ENCODE measurements around the gene SIAH1. TPM values are rescaled to one million over a fixed set of nuclear protein-coding genes. Genes with fewer than 3 reads are reported as not detected.

SIAH1 gene
- total RNA-seq, 1 experiment from 2014 or later: 22.7 TPM

- intact Hi-C loops (cut with micrococcal nuclease): no loop called here
- H3K36me3 ChIP-seq (ENCODE audit: control insufficient read depth in 1 of 2, insufficient read depth in 2 of 2, low read length in 2 of 2): no peaks in the 10 kb centered on the region
- CTCF ChIA-PET: no interaction called here
- H4K20me1 ChIP-seq (ENCODE audit: insufficient read depth): no peaks in the 10 kb centered on the region
- no peak overlapping the region for H3K9ac ChIP-seq (ENCODE audit: low read length)
- H3K9me2 ChIP-seq (ENCODE audit: insufficient read depth): no peaks in the 10 kb centered on the region
- no TSS peak for BruUV-seq (replicated peaks)
- no peaks in the 10 kb centered on the region for H3K4me1 ChIP-seq (ENCODE audit: control insufficient read depth in 1 of 2, insufficient read depth in 2 of 2, low read length in 2 of 2)
- ATAC-seq: no peak
- RAD21 ChIA-PET (ENCODE audit: low non-redundant PET in 1 of 2, low total read pairs in 2 of 2, uncharacterized antibody in 2 of 2, unreplicated experiment in 2 of 2): no interaction called here
- H3K27ac ChIP-seq (ENCODE audit: low read depth, low read length): no peak overlapping the region
- no peaks in the 10 kb centered on the region for H3K27me3 ChIP-seq (ENCODE audit: insufficient read depth, low read length)
- no peaks in the 10 kb centered on the region for H3K79me2 ChIP-seq (ENCODE audit: insufficient read depth, low read length)
- H2AFZ ChIP-seq (ENCODE audit: low read depth, low read length, poor library complexity, severe bottlenecking): no peak overlapping the region
- H3K4me3 ChIP-seq (replicated peaks in 1 of 2; ENCODE audit: low read depth in 1 of 2, low read length in 2 of 2): no peak overlapping the region
- TF ChIP-seq CTCF (IDR thresholded peaks at IDR 0.05 in 2 of 3, conservative IDR thresholded peaks at IDR 0.05 in 1 of 3; ENCODE audit: borderline replicate concordance in 1 of 3, insufficient read depth in 1 of 3, low read depth in 2 of 3, low read length in 2 of 3): no peak
- TF ChIP-seq ZNF274 (IDR thresholded peaks at IDR 0.05; ENCODE audit: low read depth, low read length): no peak
- no peak for TF ChIP-seq YY1 (IDR thresholded peaks at IDR 0.05; ENCODE audit: extremely low read depth, insufficient replicate concordance, low read depth, low read length)
- no peak for TF ChIP-seq EZH2 (IDR thresholded peaks at IDR 0.05)
- no peak for TF ChIP-seq SP1 (IDR thresholded peaks at IDR 0.05; ENCODE audit: low read depth)
- no peak for TF ChIP-seq ATF3 (IDR thresholded peaks at IDR 0.05)
- no peak for TF ChIP-seq CBX3 (IDR thresholded peaks at IDR 0.05; ENCODE audit: low read depth)
- no peak for TF ChIP-seq POLR2AphosphoS5 (IDR thresholded peaks at IDR 0.05; ENCODE audit: low read depth, low read length)
- TF ChIP-seq JUND (IDR thresholded peaks at IDR 0.05): no peak
- TF ChIP-seq TCF7L2 (IDR thresholded peaks at IDR 0.05; ENCODE audit: borderline replicate concordance, extremely low read depth, insufficient read depth, insufficient read length): no peak
- TF ChIP-seq CEBPB (IDR thresholded peaks at IDR 0.05; ENCODE audit: low read depth): no peak
- TF ChIP-seq FOSL1 (IDR thresholded peaks at IDR 0.05; ENCODE audit: low read depth): no peak
- no peak for TF ChIP-seq SRF (IDR thresholded peaks at IDR 0.05; ENCODE audit: low read depth)
- TF ChIP-seq SIN3A (IDR thresholded peaks at IDR 0.05; ENCODE audit: low read depth): no peak
- TF ChIP-seq EZH2phosphoT487 (IDR thresholded peaks at IDR 0.05; ENCODE audit: borderline replicate concordance): no peak
- TF ChIP-seq REST (IDR thresholded peaks at IDR 0.05; ENCODE audit: low read depth): no peak
- TF ChIP-seq EGR1 (IDR thresholded peaks at IDR 0.05; ENCODE audit: low read depth): no peak
- no peak overlapping the region for H3K4me2 ChIP-seq (ENCODE audit: low read length)
- no peaks in the 10 kb centered on the region for H3K9me3 ChIP-seq (ENCODE audit: control insufficient read depth in 1 of 2, insufficient read depth in 1 of 2, low read depth in 1 of 2, low read length in 2 of 2)
- DNase-seq (ENCODE audit: low read depth, low spot score): no peak
- POLR2A ChIA-PET: no interaction called here
These were observed 49.6 kb upstream of the SIAH1 start for GRCh38 chr16:48434653-48435317.
